ENCODE data around the gene RIMS4.

RIMS4 gene

DNA sequence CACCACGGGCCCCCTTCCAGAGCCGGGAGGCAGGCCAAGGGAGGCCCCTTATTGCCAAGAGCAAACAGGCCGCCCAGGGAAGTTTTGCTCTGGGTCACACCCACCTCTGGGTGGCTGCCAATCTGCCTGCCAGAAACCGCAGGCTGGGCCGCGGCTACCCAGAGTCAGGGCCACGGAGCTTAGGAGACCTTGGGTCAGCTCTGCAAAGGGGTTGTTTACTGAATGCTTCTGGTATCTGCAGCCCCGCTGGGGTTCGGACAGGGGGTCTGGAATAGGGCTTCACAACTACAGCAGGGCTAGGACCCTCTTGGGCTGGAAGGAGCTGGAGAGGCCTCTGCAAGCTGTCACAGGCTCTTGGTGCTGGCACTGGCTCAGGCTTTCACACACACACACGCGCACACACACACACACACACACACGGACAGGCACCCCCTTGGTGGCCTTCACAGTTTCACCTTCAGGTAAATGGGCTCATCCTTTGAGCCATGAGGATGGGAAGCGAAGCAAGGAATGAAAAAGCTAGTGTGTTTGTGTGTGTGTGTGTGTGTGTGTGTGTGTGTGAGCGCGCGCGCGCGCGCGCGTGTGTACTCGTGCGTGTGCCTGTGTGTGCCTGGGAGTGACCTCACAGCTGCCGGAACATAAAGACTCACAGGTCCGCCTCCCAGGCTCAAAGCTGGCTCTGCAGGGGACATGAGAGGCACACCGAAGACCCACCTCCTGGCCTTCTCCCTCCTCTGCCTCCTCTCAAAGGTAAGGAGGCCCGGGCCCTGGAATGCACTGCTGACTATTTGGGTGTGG, 95.4 kb downstream of the RIMS4 start, which contains the start of gene CCN5:
Gene CCN5, plus strand, starts transcription at position 669 of the 798 bp plus-strand sequence. Its CDS starts 22 bp downstream, at position 691.
- no peak within 1 kb of the TSS for H3K9ac ChIP-seq (ENCODE audit: low read depth, low read length)
- H3K9me3 ChIP-seq (ENCODE audit: control insufficient read depth, insufficient read depth, low read length), result no peaks in the 10 kb centered on the region
- no peaks in the 10 kb centered on the region for H3K36me3 ChIP-seq (ENCODE audit: insufficient read depth, low read length)
- H3K4me1 ChIP-seq (ENCODE audit: insufficient read depth, low read length), result 0 out of 2 replicates have a peak, but pooled peaks cover 3% of the 10 kb centered on the region

DNA sequence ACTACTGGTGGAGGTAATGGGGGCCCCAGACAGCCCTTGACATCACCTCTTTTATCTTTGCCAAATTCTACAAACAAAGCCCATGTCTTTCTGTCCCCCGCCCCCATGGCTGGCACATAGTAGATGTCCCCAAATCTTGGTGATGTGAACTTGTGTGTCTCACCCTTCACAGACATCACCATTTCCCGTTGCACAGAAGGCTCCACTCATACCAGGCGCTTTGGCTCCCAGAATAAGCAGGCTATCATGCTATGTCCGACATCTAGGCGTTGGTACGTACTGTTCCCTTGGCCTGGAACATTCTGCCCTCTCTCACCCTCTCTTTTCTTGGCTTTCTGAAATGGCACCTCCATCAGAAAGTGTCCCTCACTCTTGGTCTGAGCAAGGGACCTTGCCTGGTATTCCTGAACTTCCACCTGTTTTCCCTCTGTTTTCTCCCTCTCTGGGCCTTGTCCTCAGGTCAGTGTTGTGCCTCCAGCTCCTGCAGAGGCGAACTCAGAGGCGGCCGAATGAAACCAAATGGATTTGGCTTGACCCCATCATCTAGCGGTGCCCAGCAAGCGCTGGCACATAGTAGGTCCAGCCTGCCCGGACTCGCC, 96.1 kb downstream of the RIMS4 start:
- Histone ChIP-seq H3K4me1 (ENCODE audit: insufficient read depth, low read length) (0 out of 2 replicates have a peak, but pooled peaks cover 3% of the 10 kb centered on the region), H3K9ac (ENCODE audit: low read depth, low read length) (no peak overlapping the region), H3K9me3 (ENCODE audit: control insufficient read depth, insufficient read depth, low read length) (no peaks in the 10 kb centered on the region), H3K36me3 (ENCODE audit: insufficient read depth, low read length) (no peaks in the 10 kb centered on the region)

GRCh38 chr20:44711237-44711636, 99.1 kb downstream of the RIMS4 start:
- H3K9me3 ChIP-seq (ENCODE audit: control insufficient read depth, insufficient read depth, low read length), result no peaks in the 10 kb centered on the region
- no peaks in the 10 kb centered on the region; the same call in 1 of the 2 replicates for H3K4me1 ChIP-seq (ENCODE audit: insufficient read depth, low read length)
- H3K9ac ChIP-seq (ENCODE audit: low read depth, low read length), result no peak overlapping the region
- H3K36me3 ChIP-seq (ENCODE audit: insufficient read depth, low read length), result no peaks in the 10 kb centered on the region

DNA sequence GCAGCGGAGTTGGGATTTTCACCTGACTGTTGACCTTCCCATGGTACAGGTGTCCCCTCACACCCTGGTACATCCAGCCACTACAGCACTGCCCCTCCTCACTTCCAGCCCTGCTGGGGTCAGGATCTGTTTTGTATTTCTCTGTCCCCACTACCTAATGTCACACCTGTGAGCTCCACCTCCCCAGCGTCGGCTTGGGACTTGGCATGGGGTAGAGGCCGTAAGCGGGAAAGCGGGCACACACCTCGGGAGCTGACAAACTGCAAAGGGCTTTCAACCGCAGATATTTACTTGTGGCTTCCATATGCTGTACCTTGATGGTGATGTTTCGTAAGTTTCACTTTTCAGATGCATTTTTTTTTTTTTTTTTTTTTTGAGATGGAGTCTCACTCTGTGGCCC, 100.5 kb downstream of the RIMS4 start:
- H3K9me3 ChIP-seq (ENCODE audit: control insufficient read depth, insufficient read depth, low read length), result no peaks in the 10 kb centered on the region
- no peaks in the 10 kb centered on the region; the same call in 1 of the 2 replicates for H3K4me1 ChIP-seq (ENCODE audit: insufficient read depth, low read length)
- no peaks in the 10 kb centered on the region for H3K36me3 ChIP-seq (ENCODE audit: insufficient read depth, low read length)
- H3K9ac ChIP-seq (ENCODE audit: low read depth, low read length), result no peak overlapping the region

DNA sequence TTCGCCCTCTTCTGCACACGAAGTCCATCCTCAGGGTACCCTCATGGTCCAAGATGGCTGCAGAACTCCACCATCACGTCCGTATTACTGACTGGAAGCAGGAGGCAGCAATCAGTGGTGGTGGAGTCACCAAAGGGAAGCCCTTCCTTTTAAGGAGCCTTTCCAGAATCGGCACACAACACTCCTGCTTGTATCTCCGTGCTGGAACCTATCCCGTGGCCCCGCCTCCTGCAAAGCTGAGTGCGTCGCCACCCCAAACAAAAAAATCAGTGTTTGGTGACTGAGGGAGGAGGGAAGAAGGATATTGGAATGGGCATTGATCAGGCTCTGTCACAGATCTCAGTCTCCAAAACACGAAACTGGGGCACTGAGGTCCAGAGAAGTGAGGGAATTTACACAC, 101.0 kb downstream of the RIMS4 start:
- H3K9ac ChIP-seq (ENCODE audit: low read depth, low read length), result no peak overlapping the region
- H3K36me3 ChIP-seq (ENCODE audit: insufficient read depth, low read length), result no peaks in the 10 kb centered on the region
- no peaks in the 10 kb centered on the region; the same call in 1 of the 2 replicates for H3K4me1 ChIP-seq (ENCODE audit: insufficient read depth, low read length)
- H3K9me3 ChIP-seq (ENCODE audit: control insufficient read depth, insufficient read depth, low read length), result no peaks in the 10 kb centered on the region

DNA sequence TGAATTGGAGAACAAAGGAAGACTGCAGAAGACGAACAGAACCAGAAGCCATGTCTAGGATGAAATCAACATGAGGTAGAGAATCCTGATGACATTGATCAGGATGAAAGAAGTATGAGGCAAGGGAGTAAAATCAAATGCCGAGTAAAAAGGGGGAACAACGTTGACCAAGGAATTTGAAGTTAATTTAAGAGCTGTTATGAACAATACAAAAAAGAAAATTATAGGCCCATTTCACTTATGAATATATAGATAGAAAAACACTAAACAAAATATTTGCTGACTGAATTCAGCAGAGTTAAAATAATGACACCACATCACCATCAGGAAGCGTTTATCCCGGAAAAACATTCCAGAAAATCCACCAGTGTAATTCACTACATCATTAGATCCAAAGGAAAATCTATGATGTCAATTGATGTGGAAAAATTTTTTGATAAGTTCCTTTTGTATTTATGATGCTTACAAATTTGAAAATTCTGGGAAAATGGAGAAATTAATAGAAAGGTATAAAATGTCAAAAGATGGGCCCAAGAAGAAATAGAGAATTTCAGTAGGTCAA, 103.2 kb downstream of the RIMS4 start:
- no peaks in the 10 kb centered on the region for H3K9me3 ChIP-seq (ENCODE audit: control insufficient read depth, insufficient read depth, low read length)
- H3K36me3 ChIP-seq (ENCODE audit: insufficient read depth, low read length), result no peaks in the 10 kb centered on the region
- H3K4me1 ChIP-seq (ENCODE audit: insufficient read depth, low read length), result no peaks in the 10 kb centered on the region; the same call in 1 of the 2 replicates
- H3K9ac ChIP-seq (ENCODE audit: low read depth, low read length), result no peak overlapping the region

DNA sequence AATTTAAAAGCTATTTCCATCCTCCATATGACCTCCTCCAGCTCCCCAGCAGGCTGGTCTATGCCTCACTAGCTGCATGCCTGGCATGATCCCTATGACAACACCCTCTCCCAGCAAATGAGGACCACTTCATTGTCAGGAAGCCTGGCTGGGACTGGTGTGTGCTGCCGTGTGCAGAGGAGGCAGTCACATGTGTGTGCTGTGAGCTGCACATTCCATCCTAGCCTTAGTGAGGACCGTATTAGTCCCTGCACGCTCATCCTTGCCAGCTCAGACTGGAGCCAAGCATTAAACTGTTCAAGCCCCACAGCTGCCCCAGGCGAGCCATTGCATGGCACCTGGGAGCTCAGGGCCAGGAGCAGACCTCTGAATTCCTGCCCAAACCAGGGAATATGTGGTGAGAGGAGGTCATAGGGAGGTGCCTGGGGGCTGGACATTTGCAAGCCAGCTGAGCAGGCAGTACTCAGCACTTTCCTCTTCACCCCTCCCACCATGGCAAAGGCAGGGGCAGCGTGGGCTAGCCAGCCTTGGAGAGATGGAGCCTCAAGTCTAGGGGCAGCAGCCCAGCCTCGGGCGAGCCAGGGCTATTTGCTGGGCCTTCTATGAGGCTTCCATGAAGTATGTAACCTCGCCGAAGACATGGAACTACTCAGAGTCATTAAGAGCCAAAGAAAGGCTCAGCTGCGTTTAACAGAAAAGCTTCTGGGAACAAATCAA, 103.9 kb downstream of the RIMS4 start:
- Histone ChIP-seq H3K9me3 (ENCODE audit: control insufficient read depth, insufficient read depth, low read length) (no peaks in the 10 kb centered on the region), H3K36me3 (ENCODE audit: insufficient read depth, low read length) (no peaks in the 10 kb centered on the region), H3K9ac (ENCODE audit: low read depth, low read length) (no peak overlapping the region), H3K4me1 (ENCODE audit: insufficient read depth, low read length) (peaks cover 4% of the 10 kb centered on the region)

DNA sequence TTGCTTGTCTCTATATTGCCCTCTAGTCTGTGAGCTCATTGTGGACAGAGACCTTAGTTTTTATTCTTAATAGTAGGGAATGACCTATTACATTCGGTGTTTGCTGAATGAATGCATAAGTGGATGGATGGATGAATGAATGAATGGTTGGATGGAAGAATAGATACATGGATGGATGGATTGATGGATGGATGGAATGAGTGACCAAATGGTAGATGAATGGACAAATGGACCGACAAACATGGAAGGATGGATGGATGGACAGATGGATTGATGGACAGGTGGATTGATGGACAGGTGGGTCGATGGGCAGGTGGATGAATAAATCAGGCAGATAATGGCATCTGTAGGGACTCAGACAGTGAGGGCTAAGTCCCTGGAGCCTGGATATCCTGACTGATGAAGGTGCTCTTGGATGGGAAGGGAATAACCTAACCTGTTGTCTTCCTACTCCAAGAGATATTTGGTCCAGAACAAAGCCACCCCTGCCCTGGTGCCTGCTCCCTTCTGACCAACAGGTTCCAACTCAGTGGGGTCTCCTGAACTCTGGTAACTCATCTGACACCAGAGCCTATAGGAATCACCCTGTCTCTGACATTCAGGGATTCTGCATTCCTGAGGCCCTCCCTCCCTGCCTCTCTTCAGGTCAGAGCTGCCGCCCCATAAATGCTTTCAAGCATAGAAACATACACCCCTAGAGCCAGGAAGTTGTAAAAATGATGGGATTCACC, 104.8 kb downstream of the RIMS4 start:
- Histone ChIP-seq H3K4me1 (ENCODE audit: insufficient read depth, low read length) (peaks cover 12% of the 10 kb centered on the region), H3K9me3 (ENCODE audit: control insufficient read depth, insufficient read depth, low read length) (no peaks in the 10 kb centered on the region), H3K36me3 (ENCODE audit: insufficient read depth, low read length) (no peaks in the 10 kb centered on the region), H3K9ac (ENCODE audit: low read depth, low read length) (no peak overlapping the region)

DNA sequence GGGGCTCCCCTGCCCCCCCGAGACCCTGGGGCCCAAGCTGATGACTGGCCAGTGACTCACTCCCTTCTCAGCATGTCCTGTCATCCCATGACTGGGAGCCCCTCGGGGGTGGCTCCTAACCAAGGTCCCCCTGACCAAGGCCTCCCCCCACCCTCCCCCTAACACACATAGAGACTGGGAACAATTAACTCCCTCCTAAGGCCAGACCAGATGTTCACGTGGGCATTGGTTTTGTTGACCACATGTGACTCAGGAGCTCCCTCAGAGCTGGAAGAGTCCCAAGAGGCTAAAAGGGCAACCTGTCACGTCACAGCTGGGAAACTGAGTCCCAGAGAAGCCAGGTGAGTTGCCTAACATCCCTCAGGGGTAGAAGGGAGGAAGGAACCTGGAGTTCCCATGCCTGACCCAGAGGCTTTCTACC, 105.8 kb downstream of the RIMS4 start:
- H3K36me3 ChIP-seq (ENCODE audit: insufficient read depth, low read length), result no peaks in the 10 kb centered on the region
- H3K9me3 ChIP-seq (ENCODE audit: control insufficient read depth, insufficient read depth, low read length), result no peaks in the 10 kb centered on the region
- H3K9ac ChIP-seq (ENCODE audit: low read depth, low read length), result no peak overlapping the region
- peaks cover 13% of the 10 kb centered on the region for H3K4me1 ChIP-seq (ENCODE audit: insufficient read depth, low read length)

DNA sequence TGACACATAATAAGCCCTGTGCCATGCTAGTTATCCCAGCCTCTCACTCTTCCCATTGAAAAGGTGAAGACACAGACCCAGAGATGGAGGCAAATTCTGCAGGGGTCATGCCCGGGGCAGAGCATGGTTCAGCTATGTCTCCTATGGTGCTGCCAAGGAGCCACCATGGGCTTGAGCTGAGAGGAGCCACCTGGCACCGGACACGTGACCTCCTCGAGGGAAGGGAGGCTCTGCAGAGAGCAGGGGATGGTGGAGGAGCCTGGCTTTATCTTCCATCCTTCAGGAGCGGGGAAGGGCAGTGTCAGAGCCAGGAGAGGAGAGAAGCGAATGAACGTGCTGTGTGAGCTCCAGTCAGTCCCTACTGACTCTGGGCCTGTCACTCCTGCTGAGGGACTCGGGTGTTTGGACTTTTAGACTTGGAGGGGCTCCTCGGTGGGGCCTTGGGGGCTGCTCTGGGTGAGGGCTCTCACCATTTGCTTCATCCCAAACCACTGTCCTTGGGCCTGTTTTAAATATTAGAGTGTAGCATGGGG, 106.3 kb downstream of the RIMS4 start:
- peaks cover 13% of the 10 kb centered on the region for H3K4me1 ChIP-seq (ENCODE audit: insufficient read depth, low read length)
- H3K9ac ChIP-seq (ENCODE audit: low read depth, low read length), result no peak overlapping the region
- H3K9me3 ChIP-seq (ENCODE audit: control insufficient read depth, insufficient read depth, low read length), result no peaks in the 10 kb centered on the region
- H3K36me3 ChIP-seq (ENCODE audit: insufficient read depth, low read length), result no peaks in the 10 kb centered on the region

- peaks cover 13% of the 10 kb centered on the region for H3K4me1 ChIP-seq (ENCODE audit: insufficient read depth, low read length)
- H3K36me3 ChIP-seq (ENCODE audit: insufficient read depth, low read length), result no peaks in the 10 kb centered on the region
- H3K9ac ChIP-seq (ENCODE audit: low read depth, low read length), result no peak overlapping the region
These were observed 107.0 kb downstream of the RIMS4 start for GRCh38 chr20:44703183-44703925.

GRCh38 chr20:44702776-44703175, 107.6 kb downstream of the RIMS4 start:
- Histone ChIP-seq H3K9ac (ENCODE audit: low read depth, low read length) (no peak overlapping the region), H3K36me3 (ENCODE audit: insufficient read depth, low read length) (no peaks in the 10 kb centered on the region), H3K9me3 (ENCODE audit: control insufficient read depth, insufficient read depth, low read length) (no peaks in the 10 kb centered on the region), H3K4me1 (ENCODE audit: insufficient read depth, low read length) (peaks cover 13% of the 10 kb centered on the region)

More at GRCh38 chr20:44703183-44703925, 107.0 kb downstream of the RIMS4 start:
- no peaks in the 10 kb centered on the region for H3K9me3 ChIP-seq (ENCODE audit: control insufficient read depth, insufficient read depth, low read length)

DNA sequence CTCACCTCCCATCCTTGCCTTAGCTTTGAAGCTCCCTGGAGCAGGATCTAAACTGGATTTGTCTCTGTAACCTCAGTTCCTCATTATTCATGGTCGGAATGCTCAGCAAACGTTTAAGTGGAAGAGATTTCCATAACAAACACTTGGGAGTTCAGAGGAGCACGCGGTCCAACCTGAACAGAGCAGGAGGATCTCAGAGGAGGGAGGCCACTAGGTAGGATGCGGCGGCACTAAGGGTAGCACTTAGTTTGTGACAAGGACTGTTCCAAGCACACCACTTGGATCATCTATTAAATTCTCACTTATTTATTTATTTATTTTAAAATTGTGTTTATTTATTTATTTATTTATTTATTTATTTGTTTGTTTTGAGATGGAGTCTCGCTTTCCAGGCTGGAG, 108.5 kb downstream of the RIMS4 start:
- H3K9me3 ChIP-seq (ENCODE audit: control insufficient read depth, insufficient read depth, low read length), result no peaks in the 10 kb centered on the region
- H3K36me3 ChIP-seq (ENCODE audit: insufficient read depth, low read length), result no peaks in the 10 kb centered on the region
- no peak overlapping the region for H3K9ac ChIP-seq (ENCODE audit: low read depth, low read length)
- peaks cover 13% of the 10 kb centered on the region for H3K4me1 ChIP-seq (ENCODE audit: insufficient read depth, low read length)
